SK-N-MC (cell line): Measurements from ENCODE around the gene KCNJ10.

Experiments
- DNase-seq: peaks from one replicate; pipeline ENCODE4 v3.0.0-alpha.2; 2011; ENCODE audit warnings: low read depth, low spot score
- H3K27ac ChIP-seq: fragments of 200-600 bp; sonication (generic); 2 replicates; pipeline ENCODE4 v1.5.1; 2016; ENCODE audit warnings: mixed run types
- H3K36me3 ChIP-seq: fragments of 200-600 bp; sonication (generic); 2 replicates; pipeline ENCODE4 v1.6.1; 2017; ENCODE audit warnings: antibody characterized with exemption, low read length, mixed read lengths; ENCODE audit not compliant: insufficient read depth
- H3K4me3 ChIP-seq: fragments of 200-600 bp; sonication (generic); 2 replicates; pipeline ENCODE4 v1.5.1; 2016
- H3K9ac ChIP-seq: fragments of 200-600 bp; sonication (generic); 2 replicates; pipeline ENCODE4 v1.8.0; 2017; ENCODE audit warnings: mixed run types, mixed read lengths; ENCODE audit not compliant: insufficient read length
- H3K9me3 ChIP-seq: fragments of 200-600 bp; sonication (generic); 2 replicates; pipeline ENCODE4 v1.6.1; 2017; ENCODE audit warnings: low read depth, mild to moderate bottlenecking, antibody characterized with exemption, low read length, moderate library complexity, mixed read lengths
- EZH2 ChIP-seq: fragments of 200-600 bp; sonication (generic); IDR thresholded peaks from one replicate; pipeline ENCODE4 v1.6.1; 2017; ENCODE audit warnings: antibody characterized with exemption
- FOXP2 ChIP-seq: optimal IDR thresholded peaks from 2 replicates; pipeline ENCODE3; 2011; ENCODE audit warnings: mild to moderate bottlenecking, moderate library complexity; ENCODE audit not compliant: insufficient read depth; ENCODE audit errors: extremely low read length, control extremely low read depth
- POLR2AphosphoS5 ChIP-seq: IDR thresholded peaks from 2 replicates; pipeline ENCODE4 v1.6.1; 2012; ENCODE audit warnings: mild to moderate bottlenecking, low read depth, low read length, borderline replicate concordance

Gene KCNJ10

DNA sequence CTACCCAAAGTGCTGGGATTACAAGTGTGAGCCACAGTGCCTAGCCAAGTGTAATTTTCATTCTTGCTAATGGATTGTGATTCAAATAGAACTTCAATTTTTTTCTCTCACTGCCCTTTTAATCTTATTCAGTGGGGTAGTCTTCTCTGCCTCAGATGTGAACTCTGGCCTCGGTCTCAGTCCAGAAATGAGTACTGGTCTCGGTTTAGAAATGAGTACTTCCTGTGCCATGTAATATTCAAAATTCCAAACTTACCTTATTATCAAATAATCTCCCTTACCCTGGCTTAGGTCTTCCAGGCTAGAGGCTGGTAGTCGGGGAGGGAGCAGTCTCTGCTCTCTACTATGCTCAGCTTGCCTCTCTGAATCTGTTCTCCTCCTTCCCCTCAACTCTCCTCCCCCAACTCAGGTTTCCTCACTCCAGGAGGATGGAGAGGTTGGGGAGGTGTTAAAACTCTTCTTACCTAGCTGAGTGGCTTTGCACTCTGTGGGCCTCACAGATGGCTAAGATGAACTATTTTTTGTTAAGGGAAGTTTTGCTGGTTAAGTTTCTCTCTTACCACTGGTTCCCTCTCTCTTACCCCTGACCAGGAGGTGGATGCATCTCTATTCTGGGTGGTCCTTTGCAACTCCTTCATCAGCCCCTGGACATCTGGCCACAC is 111.1 kb downstream of the KCNJ10 start:
- H3K9ac ChIP-seq: no peak overlapping the region

DNA sequence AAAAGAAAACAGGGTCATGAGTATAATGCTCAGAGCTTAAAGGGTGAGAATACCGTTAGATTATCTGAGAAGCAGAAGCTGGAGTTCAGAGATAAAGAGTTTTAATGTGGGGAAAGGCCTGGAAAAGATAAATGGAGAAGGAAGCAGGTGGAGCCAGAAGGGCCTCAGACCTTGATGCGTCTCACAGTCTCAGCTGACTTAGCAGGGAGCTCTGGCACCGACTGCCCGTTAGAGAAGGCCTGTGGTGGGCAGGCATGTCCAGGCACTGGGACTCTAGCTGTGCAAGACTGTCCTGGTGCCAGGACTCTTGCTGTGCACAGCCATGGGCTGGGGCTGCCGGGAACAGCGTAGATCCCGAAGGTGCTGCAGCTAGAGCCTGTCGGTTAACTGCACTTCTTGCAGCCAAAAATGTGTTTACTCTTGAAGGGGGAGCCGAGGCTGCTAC is 112.1 kb downstream of the KCNJ10 start:
- H3K36me3 ChIP-seq: no peaks in the 10 kb centered on the region
- no peak for DNase-seq
- H3K9me3 ChIP-seq: no peaks in the 10 kb centered on the region
- no peak overlapping the region for H3K9ac ChIP-seq
- no peak overlapping the region for H3K4me3 ChIP-seq
- TF ChIP-seq FOXP2 (no peak), POLR2AphosphoS5 (no peak), EZH2 (no peak)
- no peak overlapping the region for H3K27ac ChIP-seq

More for the DNA sequence above, 111.1 kb downstream of the KCNJ10 start:
- Histone ChIP-seq H3K9me3 (no peaks in the 10 kb centered on the region), H3K36me3 (no peaks in the 10 kb centered on the region), H3K27ac (no peak overlapping the region), H3K4me3 (no peak overlapping the region)
- TF ChIP-seq FOXP2 (no peak), POLR2AphosphoS5 (no peak), EZH2 (no peak)
- DNase-seq: no peak

DNA sequence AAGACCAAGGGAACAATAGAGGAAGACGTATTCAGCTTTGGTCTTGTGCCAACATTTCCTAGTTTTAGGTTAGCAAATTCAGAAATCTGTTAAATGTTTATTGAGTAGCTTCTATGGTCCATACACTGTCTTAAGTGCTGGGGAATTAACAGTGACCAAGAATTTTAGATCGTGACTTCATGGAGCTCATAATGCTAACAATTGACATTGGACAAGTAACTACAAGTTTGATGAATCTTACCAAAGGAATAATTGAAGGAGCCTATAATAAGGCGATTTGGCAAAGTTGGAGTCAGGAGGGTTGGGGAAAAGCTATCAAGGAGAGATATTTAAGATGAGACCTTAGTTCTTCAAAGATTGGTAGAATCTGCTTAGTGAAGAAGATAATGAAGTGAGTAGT is 114.5 kb downstream of the KCNJ10 start:
- no peak for TF ChIP-seq FOXP2
- no peak for TF ChIP-seq POLR2AphosphoS5
- Histone ChIP-seq H3K9me3 (no peaks in the 10 kb centered on the region), H3K9ac (no peak overlapping the region), H3K27ac (no peak overlapping the region), H3K4me3 (no peak overlapping the region), H3K36me3 (no peaks in the 10 kb centered on the region)
- no peak for DNase-seq

- no peak within 1 kb of the TSS for H3K9ac ChIP-seq
- no peak within 1 kb of the TSS for H3K27ac ChIP-seq
- H3K9me3 ChIP-seq: no peaks in the 10 kb centered on the region
- H3K4me3 ChIP-seq: no peak within 1 kb of the TSS
- H3K36me3 ChIP-seq: no peaks in the 10 kb centered on the region
- TF ChIP-seq FOXP2: no peak
- no peak for TF ChIP-seq POLR2AphosphoS5
- TF ChIP-seq EZH2: no peak
- no peak for DNase-seq
These were observed 116.1 kb downstream of the KCNJ10 start, which contains the start of gene SLAMF9 for GRCh38 chr1:159953536-159954515. Gene SLAMF9, minus strand, starts transcription at chr1:159954237. Its CDS starts 100 bp downstream, at chr1:159954137.

DNA sequence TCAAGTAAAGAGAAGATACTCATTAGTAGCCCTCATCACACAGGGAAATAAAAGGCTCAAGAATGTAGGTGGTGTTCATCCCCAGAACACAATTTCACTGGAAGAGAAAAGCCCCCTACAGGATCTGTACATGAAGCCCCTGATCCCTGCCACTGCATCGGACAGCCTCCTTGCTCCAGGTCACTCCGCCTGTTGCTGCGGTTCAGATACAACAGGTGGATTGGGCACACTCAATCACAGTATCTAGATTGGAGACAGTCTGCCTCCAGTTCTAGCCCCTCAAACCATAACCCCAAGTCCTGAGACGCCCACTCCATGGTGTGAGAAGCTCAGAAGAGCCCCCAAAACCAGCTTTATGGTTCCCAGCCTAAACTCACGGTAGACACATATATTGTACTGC is 117.0 kb downstream of the KCNJ10 start:
- H3K27ac ChIP-seq: no peak overlapping the region
- no peaks in the 10 kb centered on the region for H3K36me3 ChIP-seq
- no peak overlapping the region for H3K4me3 ChIP-seq
- H3K9ac ChIP-seq: no peak overlapping the region
- TF ChIP-seq FOXP2: no peak
- TF ChIP-seq EZH2: no peak
- no peak for TF ChIP-seq POLR2AphosphoS5
- H3K9me3 ChIP-seq: no peaks in the 10 kb centered on the region
- DNase-seq: no peak

DNA sequence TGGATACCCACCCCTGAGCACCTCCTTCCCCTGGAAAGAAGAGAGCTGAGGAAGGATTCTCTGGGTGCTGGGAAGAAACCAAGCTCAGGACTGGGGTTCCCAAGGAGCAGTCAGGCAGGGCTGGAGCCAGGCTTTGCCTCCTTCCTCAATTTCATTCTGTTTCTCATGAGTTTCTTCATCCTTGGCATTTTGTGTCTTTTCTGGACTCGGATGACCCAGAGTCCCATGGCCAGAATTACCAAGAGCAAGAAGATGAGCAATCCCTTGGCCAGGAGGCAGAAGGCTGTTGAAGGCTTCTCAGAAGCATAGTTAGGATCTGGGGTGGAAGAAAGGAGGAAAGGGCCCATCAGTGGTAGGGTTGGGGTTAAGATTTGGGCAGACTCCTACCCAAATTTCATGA is 118.4 kb downstream of the KCNJ10 start:
- DNase-seq: no peak
- H3K9me3 ChIP-seq: no peaks in the 10 kb centered on the region
- no peak overlapping the region for H3K9ac ChIP-seq
- H3K36me3 ChIP-seq: no peaks in the 10 kb centered on the region
- no peak overlapping the region for H3K27ac ChIP-seq
- H3K4me3 ChIP-seq: no peak overlapping the region
- TF ChIP-seq POLR2AphosphoS5: no peak
- TF ChIP-seq EZH2: no peak
- no peak for TF ChIP-seq FOXP2

- Histone ChIP-seq H3K9ac (no peak overlapping the region), H3K9me3 (no peaks in the 10 kb centered on the region), H3K36me3 (no peaks in the 10 kb centered on the region), H3K4me3 (no peak overlapping the region), H3K27ac (no peak overlapping the region)
- DNase-seq: no peak
- TF ChIP-seq POLR2AphosphoS5: no peak
- TF ChIP-seq EZH2: no peak
- TF ChIP-seq FOXP2: no peak
These were observed 118.9 kb downstream of the KCNJ10 start for GRCh38 chr1:159951016-159951415.

GRCh38 chr1:159949981-159950381 is 120.0 kb downstream of the KCNJ10 start:
- Histone ChIP-seq H3K9me3 (no peaks in the 10 kb centered on the region), H3K36me3 (no peaks in the 10 kb centered on the region), H3K27ac (no peak overlapping the region), H3K4me3 (no peak overlapping the region), H3K9ac (no peak overlapping the region)
- DNase-seq: no peak
- no peak for TF ChIP-seq FOXP2
- TF ChIP-seq POLR2AphosphoS5: no peak
- TF ChIP-seq EZH2: no peak
